Cardiac muscle cell (in vitro differentiated cells and primary cell): ENCODE measurements around the gene SFRP4. TPM values are rescaled to one million over a fixed set of nuclear protein-coding genes. Genes with fewer than 3 reads are reported as not detected.
A peak's percentile ranks its signal among the peaks of the same experiment; 100 is the strongest.

Source experiments
- DNase-seq, 2 donors: peaks; one replicate each; pipeline versions ENCODE4 v3.0.0 to v3.0.0-alpha.2; 2010 to 2017; ENCODE audit warnings: low read depth in 1 of 2, low spot score in 1 of 2
- H3K27ac ChIP-seq: fragments of 200-600 bp; sonication (generic); 2 replicates; pipeline ENCODE4 v1.5.1; 2016
- H3K27me3 ChIP-seq: fragments of 200-600 bp; sonication (generic); 2 replicates; pipeline ENCODE4 v1.6.0; 2016; ENCODE audit warnings: control low read depth
- H3K36me3 ChIP-seq: fragments of 200-600 bp; sonication (generic); 2 replicates; pipeline ENCODE4 v1.5.1; 2016; ENCODE audit warnings: control low read depth
- H3K4me1 ChIP-seq: fragments of 200-600 bp; sonication (generic); 2 replicates; pipeline ENCODE4 v1.8.1; 2017; ENCODE audit warnings: low read depth, mild to moderate bottlenecking, mixed run types
- H3K4me3 ChIP-seq: fragments of 200-600 bp; sonication (generic); 2 replicates; pipeline ENCODE4 v1.5.1; 2016; ENCODE audit warnings: mild to moderate bottlenecking
- H3K9me3 ChIP-seq: fragments of 200-600 bp; sonication (generic); 2 replicates; pipeline ENCODE4 v1.5.1; 2017; ENCODE audit warnings: low read depth, mild to moderate bottlenecking, control low read depth
- polyA plus RNA-seq: library from polyadenylated mRNA; unstranded; fragments of >200 nt; fragmentation: Nextera tagmentation; extraction: Ambion mirVana; gene quantifications from 2 replicates; pipeline ENCODE4 v1.2.1, GENCODE V29; 2016
- total RNA-seq: library from RNA; depleted of rRNA; stranded (reverse); fragments of >200 nt; gene quantifications from 2 replicates; pipeline ENCODE4 v1.2.3, GENCODE V29; 2016
- TF ChIP-seq, protein P1 (sequence below): IDR thresholded peaks from 2 replicates; pipeline ENCODE4 v1.5.1; 2012; ENCODE audit warnings: low read depth, mild to moderate bottlenecking, low read length

Gene SFRP4
- 4.6 and 4.7 TPM in 2 replicates for total RNA-seq
- polyA plus RNA-seq = 7.5 and 8.6 TPM in 2 replicates

GRCh38 chr7:37916673-37917660 is at the start of gene SFRP4:
Gene SFRP4, minus strand, starts transcription at chr7:37916817. Its CDS starts 280 bp downstream, at chr7:37916537.
- H3K4me3 ChIP-seq = peak within 1 kb of the TSS; percentile 49
- DNase-seq = peak; percentile 75 to 81
- no peaks in the 10 kb centered on the region for H3K36me3 ChIP-seq
- peaks cover 9% of the 10 kb centered on the region for H3K4me1 ChIP-seq
- H3K27me3 ChIP-seq = peaks cover 74% of the 10 kb centered on the region
- no peak within 1 kb of the TSS for H3K27ac ChIP-seq
- H3K9me3 ChIP-seq = no peaks in the 10 kb centered on the region
- TF ChIP-seq, protein P1, sequence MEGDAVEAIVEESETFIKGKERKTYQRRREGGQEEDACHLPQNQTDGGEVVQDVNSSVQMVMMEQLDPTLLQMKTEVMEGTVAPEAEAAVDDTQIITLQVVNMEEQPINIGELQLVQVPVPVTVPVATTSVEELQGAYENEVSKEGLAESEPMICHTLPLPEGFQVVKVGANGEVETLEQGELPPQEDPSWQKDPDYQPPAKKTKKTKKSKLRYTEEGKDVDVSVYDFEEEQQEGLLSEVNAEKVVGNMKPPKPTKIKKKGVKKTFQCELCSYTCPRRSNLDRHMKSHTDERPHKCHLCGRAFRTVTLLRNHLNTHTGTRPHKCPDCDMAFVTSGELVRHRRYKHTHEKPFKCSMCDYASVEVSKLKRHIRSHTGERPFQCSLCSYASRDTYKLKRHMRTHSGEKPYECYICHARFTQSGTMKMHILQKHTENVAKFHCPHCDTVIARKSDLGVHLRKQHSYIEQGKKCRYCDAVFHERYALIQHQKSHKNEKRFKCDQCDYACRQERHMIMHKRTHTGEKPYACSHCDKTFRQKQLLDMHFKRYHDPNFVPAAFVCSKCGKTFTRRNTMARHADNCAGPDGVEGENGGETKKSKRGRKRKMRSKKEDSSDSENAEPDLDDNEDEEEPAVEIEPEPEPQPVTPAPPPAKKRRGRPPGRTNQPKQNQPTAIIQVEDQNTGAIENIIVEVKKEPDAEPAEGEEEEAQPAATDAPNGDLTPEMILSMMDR = peak; percentile 77

GRCh38 chr7:37964196-37964595 is 47.6 kb upstream of the SFRP4 start:
- H3K9me3 ChIP-seq = no peaks in the 10 kb centered on the region
- no peak overlapping the region for H3K27ac ChIP-seq
- TF ChIP-seq, protein P1 = no peak
- no peak overlapping the region for H3K4me3 ChIP-seq
- no peaks in the 10 kb centered on the region for H3K36me3 ChIP-seq
- no peaks in the 10 kb centered on the region for H3K27me3 ChIP-seq
- no peak for DNase-seq
- H3K4me1 ChIP-seq = no peaks in the 10 kb centered on the region

GRCh38 chr7:37961251-37961650 is 44.6 kb upstream of the SFRP4 start:
- H3K9me3 ChIP-seq = no peaks in the 10 kb centered on the region
- H3K4me3 ChIP-seq = no peak overlapping the region
- H3K36me3 ChIP-seq = no peaks in the 10 kb centered on the region
- no peak overlapping the region for H3K27ac ChIP-seq
- no peak for DNase-seq
- TF ChIP-seq, protein P1 = no peak
- no peaks in the 10 kb centered on the region for H3K27me3 ChIP-seq
- no peaks in the 10 kb centered on the region for H3K4me1 ChIP-seq

GRCh38 chr7:37960483-37960882 is 43.9 kb upstream of the SFRP4 start:
- Histone ChIP-seq H3K27ac (no peak overlapping the region), H3K9me3 (no peaks in the 10 kb centered on the region), H3K27me3 (no peaks in the 10 kb centered on the region), H3K4me1 (no peaks in the 10 kb centered on the region), H3K4me3 (no peak overlapping the region), H3K36me3 (no peaks in the 10 kb centered on the region)
- DNase-seq = no peak
- TF ChIP-seq, protein P1 = no peak

DNA sequence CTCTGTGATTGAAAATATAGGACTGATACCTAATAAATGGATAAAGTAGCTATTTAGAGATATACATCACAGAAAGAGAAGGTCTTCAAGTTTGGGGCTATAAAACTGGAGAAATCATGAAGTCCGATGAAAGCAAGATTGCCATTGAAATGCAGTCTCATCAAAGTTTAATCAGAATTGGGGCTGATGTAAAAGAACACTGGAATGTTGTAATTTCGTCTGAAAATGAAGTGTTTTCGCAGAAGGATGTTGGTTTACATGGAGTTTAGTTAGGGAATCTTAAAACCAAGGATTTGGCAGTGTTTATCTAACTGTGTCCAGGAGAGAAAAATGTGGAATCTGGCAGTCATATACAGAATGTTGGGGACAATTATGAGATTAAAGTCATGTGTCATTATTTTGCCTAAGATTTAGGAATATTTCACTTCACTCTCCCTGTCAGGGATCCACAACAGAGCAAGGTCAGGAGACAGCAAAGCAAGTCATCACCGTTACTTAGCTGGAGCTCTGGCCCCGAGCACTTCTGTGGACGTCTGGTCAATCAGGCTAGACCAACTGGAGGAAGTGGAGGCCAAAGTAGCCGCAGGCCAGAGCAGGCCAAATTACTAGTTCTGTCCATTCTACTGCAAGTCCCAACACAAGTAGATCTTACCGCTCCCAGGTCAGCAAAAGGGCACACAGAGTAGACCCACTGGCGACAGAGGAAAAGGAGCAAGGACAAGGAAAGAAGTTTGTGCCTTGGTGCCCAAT is 40.8 kb upstream of the SFRP4 start:
- Histone ChIP-seq H3K4me3 (no peak overlapping the region), H3K36me3 (no peaks in the 10 kb centered on the region), H3K27ac (no peak overlapping the region), H3K27me3 (no peaks in the 10 kb centered on the region), H3K4me1 (no peaks in the 10 kb centered on the region), H3K9me3 (no peaks in the 10 kb centered on the region)
- TF ChIP-seq, protein P1 = no peak
- peak in 1 of 2 donors; percentile 9 for DNase-seq
